KMS-11 (cell line): ENCODE data around the gene VWC2.

Experiments
- H2AFZ ChIP-seq: fragments of 200-600 bp; sonication (generic); 2 replicates; pipeline ENCODE4 v1.6.1; 2016; ENCODE audit warnings: antibody characterized with exemption, mixed run types, low read depth
- H3K27ac ChIP-seq: fragments of 200-600 bp; sonication (generic); 2 replicates; pipeline ENCODE4 v1.6.1; 2016; ENCODE audit warnings: mild to moderate bottlenecking, mixed run types
- H3K27me3 ChIP-seq: fragments of 200-600 bp; sonication (generic); 2 replicates; pipeline ENCODE4 v1.6.1; 2017; ENCODE audit warnings: mild to moderate bottlenecking, low read depth, mixed run types, moderate library complexity; ENCODE audit not compliant: insufficient read depth
- H3K36me3 ChIP-seq: fragments of 200-600 bp; sonication (generic); 2 replicates; pipeline ENCODE4 v1.6.1; 2017; ENCODE audit warnings: mild to moderate bottlenecking, mixed run types; ENCODE audit not compliant: insufficient read depth
- H3K4me1 ChIP-seq: fragments of 200-600 bp; sonication (generic); 2 replicates; pipeline ENCODE4 v1.6.1; 2016; ENCODE audit warnings: mild to moderate bottlenecking, low read depth, mixed run types; ENCODE audit not compliant: poor library complexity, severe bottlenecking
- H3K4me2 ChIP-seq: fragments of 200-600 bp; sonication (generic); 2 replicates; pipeline ENCODE4 v1.7.0; 2016; ENCODE audit warnings: mild to moderate bottlenecking, mixed run types
- H3K4me3 ChIP-seq: fragments of 200-600 bp; sonication (generic); IDR thresholded peaks from 2 replicates; pipeline ENCODE4 v1.6.1; 2017; ENCODE audit warnings: low read depth, low read length, mixed read lengths; ENCODE audit not compliant: insufficient read depth
- H3K79me2 ChIP-seq: fragments of 200-600 bp; sonication (generic); 2 replicates; pipeline ENCODE4 v1.6.1; 2016; ENCODE audit warnings: low read depth, mixed run types; ENCODE audit not compliant: insufficient read depth
- H3K9ac ChIP-seq: fragments of 200-600 bp; sonication (generic); 2 replicates; pipeline ENCODE4 v1.6.1; 2016; ENCODE audit warnings: mild to moderate bottlenecking, mixed run types
- H4K20me1 ChIP-seq: fragments of 200-600 bp; sonication (generic); 2 replicates; pipeline ENCODE4 v1.6.1; 2016; ENCODE audit warnings: mild to moderate bottlenecking, mixed run types; ENCODE audit not compliant: insufficient read depth
- CTCF ChIP-seq: fragments of 200-600 bp; sonication (generic); conservative IDR thresholded peaks from 2 replicates; pipeline ENCODE4 v1.6.1; 2017; ENCODE audit warnings: low read depth, mild to moderate bottlenecking, antibody characterized with exemption, low read length, moderate library complexity, mixed read lengths

Gene VWC2

GRCh38 chr7:49875336-49875735 is 101.9 kb downstream of the VWC2 start:
- Histone ChIP-seq H3K4me2 (no peak overlapping the region), H2AFZ (no peak overlapping the region), H3K9ac (no peak overlapping the region), H3K27me3 (no peaks in the 10 kb centered on the region), H3K27ac (no peak overlapping the region), H4K20me1 (no peaks in the 10 kb centered on the region), H3K79me2 (no peaks in the 10 kb centered on the region), H3K4me3 (no peak overlapping the region), H3K36me3 (no peaks in the 10 kb centered on the region), H3K4me1 (peaks cover 32% of the 10 kb centered on the region)
- no peak for TF ChIP-seq CTCF

- Histone ChIP-seq H3K36me3 (no peaks in the 10 kb centered on the region), H3K4me3 (no peak overlapping the region), H3K79me2 (no peaks in the 10 kb centered on the region), H3K4me1 (peaks cover 41% of the 10 kb centered on the region), H2AFZ (no peak overlapping the region), H3K9ac (no peak overlapping the region), H4K20me1 (no peaks in the 10 kb centered on the region), H3K4me2 (no peak overlapping the region), H3K27ac (no peak overlapping the region), H3K27me3 (no peaks in the 10 kb centered on the region)
- no peak for TF ChIP-seq CTCF
Measured at GRCh38 chr7:49876202-49876601, 102.8 kb downstream of the VWC2 start.

- no peaks in the 10 kb centered on the region for H3K36me3 ChIP-seq
- H3K79me2 ChIP-seq, result no peaks in the 10 kb centered on the region
- H3K27ac ChIP-seq, result peak overlapping the region; percentile 59
- peak overlapping the region; percentile 61 for H3K4me2 ChIP-seq
- H3K4me3 ChIP-seq, result no peak overlapping the region
- H3K9ac ChIP-seq, result peak overlapping the region; percentile 2; the same call in 1 of the 2 replicates
- peak overlapping the region; percentile 41; the same call in 1 of the 2 replicates for H2AFZ ChIP-seq
- no peak for TF ChIP-seq CTCF
- H3K4me1 ChIP-seq, result peaks cover 53% of the 10 kb centered on the region
- no peaks in the 10 kb centered on the region for H4K20me1 ChIP-seq
- H3K27me3 ChIP-seq, result no peaks in the 10 kb centered on the region
Measured at GRCh38 chr7:49878089-49878488, 104.7 kb downstream of the VWC2 start.

- Histone ChIP-seq H3K27me3 (no peaks in the 10 kb centered on the region), H3K79me2 (no peaks in the 10 kb centered on the region), H3K4me3 (no peak overlapping the region), H2AFZ (peak overlapping the region; percentile 41; the same call in 1 of the 2 replicates), H3K4me1 (peaks cover 54% of the 10 kb centered on the region), H3K27ac (peak overlapping the region; percentile 59), H3K36me3 (no peaks in the 10 kb centered on the region), H4K20me1 (no peaks in the 10 kb centered on the region), H3K9ac (peak overlapping the region; percentile 2; the same call in 1 of the 2 replicates), H3K4me2 (peak overlapping the region; percentile 61)
- no peak for TF ChIP-seq CTCF
Measured at GRCh38 chr7:49878627-49879026, 105.2 kb downstream of the VWC2 start.

GRCh38 chr7:49883933-49884332 is 110.5 kb downstream of the VWC2 start:
- no peak for TF ChIP-seq CTCF
- Histone ChIP-seq H3K79me2 (no peaks in the 10 kb centered on the region), H3K4me3 (no peak overlapping the region), H3K4me1 (peaks cover 74% of the 10 kb centered on the region), H3K27me3 (no peaks in the 10 kb centered on the region), H3K9ac (no peak overlapping the region), H2AFZ (no peak overlapping the region), H3K27ac (no peak overlapping the region), H3K4me2 (no peak overlapping the region; the same call in 1 of the 2 replicates), H4K20me1 (no peaks in the 10 kb centered on the region), H3K36me3 (no peaks in the 10 kb centered on the region)
